Endodermal cell (in vitro differentiated cells): ENCODE data around the gene RPGR. TPM values are rescaled to one million over a fixed set of nuclear protein-coding genes. Genes with fewer than 3 reads are reported as not detected.

Source experiments
- DNase-seq: peaks from one replicate; pipeline ENCODE4 v3.0.0-alpha.2; 2017
- H3K27ac ChIP-seq: 2 replicates; pipeline ENCODE4 v1.5.1; 2013; ENCODE audit warnings: mild to moderate bottlenecking, low read depth, low read length, moderate library complexity
- H3K27me3 ChIP-seq: 2 replicates; pipeline ENCODE4 v1.6.1; 2013; ENCODE audit warnings: mild to moderate bottlenecking, low read length, moderate library complexity; ENCODE audit not compliant: insufficient read depth, control insufficient read depth, poor library complexity, severe bottlenecking
- H3K36me3 ChIP-seq: 2 replicates; pipeline ENCODE4 v1.7.0; 2013; ENCODE audit warnings: mild to moderate bottlenecking, low read length, moderate library complexity; ENCODE audit not compliant: control insufficient read depth, insufficient read depth
- H3K4me1 ChIP-seq: one replicate; pipeline ENCODE4 v1.7.0; 2013; ENCODE audit warnings: low read length; ENCODE audit not compliant: control insufficient read depth, insufficient read depth
- H3K4me3 ChIP-seq: 2 replicates; pipeline ENCODE4 v1.5.1; 2013; ENCODE audit warnings: mild to moderate bottlenecking, low read length, moderate library complexity
- H3K9ac ChIP-seq: 2 replicates; pipeline ENCODE4 v1.6.1; 2013; ENCODE audit warnings: mild to moderate bottlenecking, low read length, moderate library complexity; ENCODE audit not compliant: poor library complexity, severe bottlenecking; ENCODE audit errors: extremely low read depth
- H3K9me3 ChIP-seq: 2 replicates; pipeline ENCODE4 v1.6.1; 2013; ENCODE audit warnings: mild to moderate bottlenecking, low read length, moderate library complexity; ENCODE audit not compliant: control insufficient read depth
- H3K27ac Mint-ChIP-seq: 2 replicates; pipeline ENCODE4 v1.8.0; 2020; ENCODE audit warnings: mixed read lengths
- H3K27me3 Mint-ChIP-seq: 2 replicates; pipeline ENCODE4 v1.8.0; 2021; ENCODE audit warnings: mild to moderate bottlenecking, mixed read lengths; ENCODE audit not compliant: insufficient read depth
- H3K36me3 Mint-ChIP-seq: 2 replicates; pipeline ENCODE4 v1.8.0; 2020; ENCODE audit warnings: low read depth, mixed read lengths
- H3K4me1 Mint-ChIP-seq: 2 replicates; pipeline ENCODE4 v1.8.0; 2020; ENCODE audit warnings: mixed read lengths
- H3K4me3 Mint-ChIP-seq: 2 replicates; pipeline ENCODE4 v1.8.0; 2020; ENCODE audit warnings: mild to moderate bottlenecking, moderate library complexity, mixed read lengths
- H3K9me3 Mint-ChIP-seq: 2 replicates; pipeline ENCODE4 v1.8.0; 2020; ENCODE audit warnings: mild to moderate bottlenecking, mixed read lengths
- CTCF ChIP-seq: fragments of 200-600 bp; sonication (generic); conservative IDR thresholded peaks from 2 replicates; pipeline ENCODE4 v1.5.0; 2021; ENCODE audit warnings: antibody characterized with exemption, mild to moderate bottlenecking
- WGBS, 2 experiments: methylation state at CpG; one replicate each; pipeline versions ENCODE4 v1.1.5 to v1.1.7; 2013; ENCODE audit warnings: missing lambda C conversion rate in 2 of 2, mixed read lengths in 1 of 2; ENCODE audit not compliant: insufficient coverage in 1 of 2, insufficient read length in 1 of 2; 5-methylcytosine and 5-hydroxymethylcytosine counted together
- total RNA-seq, 2 donors: library from RNA; stranded (reverse); fragmentation: NEBNext Ultra II Directional in 1 of 2; extraction: Animal tissue kit (Norgen Biotek cat#: 25700) in 1 of 2; gene quantifications; 2 replicates in 1 of 2; 3 replicates in 1 of 2; pipeline ENCODE4 v1.2.1, GENCODE V29; 2021

RPGR gene
- total RNA-seq, 2 donors from 2014 or later: 12.3 to 20.5 TPM

- Histone ChIP-seq H3K9ac (no peak overlapping the region), H3K27ac (no peak overlapping the region), H3K9me3 (no peaks in the 10 kb centered on the region), H3K4me3 (no peak overlapping the region), H3K4me1 (no peaks in the 10 kb centered on the region), H3K27me3 (no peaks in the 10 kb centered on the region), H3K36me3 (peaks cover 3% of the 10 kb centered on the region)
- no peaks in the 10 kb centered on the region for H3K4me1 Mint-ChIP-seq
- no peaks in the 10 kb centered on the region for H3K27me3 Mint-ChIP-seq
- H3K27ac Mint-ChIP-seq: no peak overlapping the region
- TF ChIP-seq CTCF: no peak
- H3K36me3 Mint-ChIP-seq: peaks cover 3% of the 10 kb centered on the region
- no peak overlapping the region for H3K4me3 Mint-ChIP-seq
- peaks cover 14% of the 10 kb centered on the region for H3K9me3 Mint-ChIP-seq
- 92 to 96% methylated on average over 3 to 5 of the region's 5 CpGs for WGBS, 2 experiments
- no peak for DNase-seq
Measured at GRCh38 chrX:38320819-38321218, 6.5 kb downstream of the RPGR start.

- Histone ChIP-seq H3K9ac (no peak overlapping the region), H3K27me3 (no peaks in the 10 kb centered on the region), H3K27ac (no peak overlapping the region), H3K36me3 (peaks cover 3% of the 10 kb centered on the region), H3K4me1 (no peaks in the 10 kb centered on the region), H3K4me3 (no peak overlapping the region), H3K9me3 (no peaks in the 10 kb centered on the region)
- Mint-ChIP-seq H3K9me3 (peaks cover 18% of the 10 kb centered on the region), H3K4me1 (no peaks in the 10 kb centered on the region), H3K4me3 (no peak overlapping the region), H3K27me3 (no peaks in the 10 kb centered on the region), H3K27ac (no peak overlapping the region), H3K36me3 (peaks cover 8% of the 10 kb centered on the region)
- TF ChIP-seq CTCF: no peak
- DNase-seq: no peak
- 97 to 98% methylated on average over 3 to 4 of the region's 4 CpGs for WGBS, 2 experiments
Measured at GRCh38 chrX:38318606-38319005, 8.7 kb downstream of the RPGR start.

GRCh38 chrX:38318196-38318595, 9.1 kb downstream of the RPGR start:
- Mint-ChIP-seq H3K36me3 (peaks cover 8% of the 10 kb centered on the region), H3K4me1 (no peaks in the 10 kb centered on the region), H3K9me3 (peaks cover 18% of the 10 kb centered on the region), H3K27ac (no peak overlapping the region), H3K27me3 (no peaks in the 10 kb centered on the region), H3K4me3 (no peak overlapping the region)
- Histone ChIP-seq H3K27me3 (no peaks in the 10 kb centered on the region), H3K27ac (no peak overlapping the region), H3K4me3 (no peak overlapping the region), H3K4me1 (no peaks in the 10 kb centered on the region), H3K9me3 (no peaks in the 10 kb centered on the region), H3K36me3 (peaks cover 3% of the 10 kb centered on the region), H3K9ac (no peak overlapping the region)
- WGBS, 2 experiments: 88% methylated on average over 2 of the region's 3 CpGs; no CpG with 5 or more reads in 1 of the 2 experiments
- DNase-seq: no peak
- no peak for TF ChIP-seq CTCF
